ENCODE data around the gene GALNT17. TPM values are rescaled to one million over a fixed set of nuclear protein-coding genes. Genes with fewer than 3 reads are reported as not detected.

Gene GALNT17
- polyA plus RNA-seq, 1 experiment = not detected

GRCh38 chr7:71521506-71521905, 389.6 kb downstream of the GALNT17 start:
- H3K27me3 ChIP-seq (ENCODE audit: control insufficient read depth, insufficient read depth, low read length) = no peaks in the 10 kb centered on the region
- H3K4me3 ChIP-seq (ENCODE audit: low read depth, low read length) = no peak overlapping the region
- peaks cover 41% of the 10 kb centered on the region for H3K9me3 ChIP-seq (ENCODE audit: control insufficient read depth, insufficient read depth, low read length)
- ChIA-PET CTCF (no interaction called here), POLR2A (no interaction called here)
- H3K27ac ChIP-seq (ENCODE audit: low read depth, low read length) = no peak overlapping the region
- TF ChIP-seq, protein P1, sequence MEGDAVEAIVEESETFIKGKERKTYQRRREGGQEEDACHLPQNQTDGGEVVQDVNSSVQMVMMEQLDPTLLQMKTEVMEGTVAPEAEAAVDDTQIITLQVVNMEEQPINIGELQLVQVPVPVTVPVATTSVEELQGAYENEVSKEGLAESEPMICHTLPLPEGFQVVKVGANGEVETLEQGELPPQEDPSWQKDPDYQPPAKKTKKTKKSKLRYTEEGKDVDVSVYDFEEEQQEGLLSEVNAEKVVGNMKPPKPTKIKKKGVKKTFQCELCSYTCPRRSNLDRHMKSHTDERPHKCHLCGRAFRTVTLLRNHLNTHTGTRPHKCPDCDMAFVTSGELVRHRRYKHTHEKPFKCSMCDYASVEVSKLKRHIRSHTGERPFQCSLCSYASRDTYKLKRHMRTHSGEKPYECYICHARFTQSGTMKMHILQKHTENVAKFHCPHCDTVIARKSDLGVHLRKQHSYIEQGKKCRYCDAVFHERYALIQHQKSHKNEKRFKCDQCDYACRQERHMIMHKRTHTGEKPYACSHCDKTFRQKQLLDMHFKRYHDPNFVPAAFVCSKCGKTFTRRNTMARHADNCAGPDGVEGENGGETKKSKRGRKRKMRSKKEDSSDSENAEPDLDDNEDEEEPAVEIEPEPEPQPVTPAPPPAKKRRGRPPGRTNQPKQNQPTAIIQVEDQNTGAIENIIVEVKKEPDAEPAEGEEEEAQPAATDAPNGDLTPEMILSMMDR (IDR thresholded peaks at IDR 0.05; ENCODE audit: low read depth, low read length) = no peak
- DNase-seq (ENCODE audit: low read depth, low spot score) = no peak

DNA sequence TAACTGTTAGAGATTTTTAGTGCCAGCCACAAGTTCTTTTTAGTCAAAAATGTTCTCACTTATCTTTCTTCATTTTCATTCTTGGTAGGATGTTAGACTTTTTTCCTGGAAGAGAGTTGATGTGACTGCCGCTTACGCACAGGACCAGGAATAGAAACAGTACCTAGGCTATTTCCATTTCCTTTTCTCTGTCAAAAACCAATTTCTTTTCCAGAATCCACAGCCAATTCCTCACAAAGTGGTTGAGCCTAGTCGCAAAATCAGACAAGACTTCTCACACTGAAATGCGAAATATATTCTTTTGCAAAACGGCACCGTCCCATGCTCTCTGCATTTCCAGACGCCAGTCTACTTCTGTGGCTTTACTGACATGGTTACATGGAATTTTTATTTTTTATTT, 394.2 kb downstream of the GALNT17 start:
- no peak for DNase-seq (ENCODE audit: low read depth, low spot score)
- no peak overlapping the region for H3K4me3 ChIP-seq (ENCODE audit: low read depth, low read length)
- H3K27me3 ChIP-seq (ENCODE audit: control insufficient read depth, insufficient read depth, low read length) = no peaks in the 10 kb centered on the region
- POLR2A ChIA-PET = no interaction called here
- TF ChIP-seq, protein P1 (IDR thresholded peaks at IDR 0.05; ENCODE audit: low read depth, low read length) = no peak
- no peak overlapping the region for H3K27ac ChIP-seq (ENCODE audit: low read depth, low read length)
- CTCF ChIA-PET = no interaction called here
- peaks cover 32% of the 10 kb centered on the region for H3K9me3 ChIP-seq (ENCODE audit: control insufficient read depth, insufficient read depth, low read length)

DNA sequence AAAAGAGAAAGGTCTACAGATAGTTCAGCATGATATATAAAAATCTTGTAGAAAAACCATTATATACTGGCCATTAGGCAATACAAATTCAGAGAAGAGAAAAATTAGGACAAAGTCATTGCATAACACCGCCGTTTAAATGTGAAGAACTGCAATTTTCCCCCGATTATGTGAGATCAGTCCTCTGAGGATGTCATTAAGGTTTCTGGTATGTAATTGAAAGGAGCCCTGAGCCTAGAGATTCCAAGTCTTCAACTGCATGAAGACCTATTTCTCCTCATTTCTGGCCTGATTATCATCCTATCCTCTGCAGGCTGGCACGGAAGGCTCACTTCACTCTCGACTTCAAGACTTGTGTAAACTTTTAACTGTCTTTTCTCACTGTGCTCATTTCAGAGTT, 395.3 kb downstream of the GALNT17 start:
- ChIA-PET POLR2A (no interaction called here), CTCF (no interaction called here)
- TF ChIP-seq, protein P1 (IDR thresholded peaks at IDR 0.05; ENCODE audit: low read depth, low read length) = no peak
- no peak overlapping the region for H3K27ac ChIP-seq (ENCODE audit: low read depth, low read length)
- peaks cover 32% of the 10 kb centered on the region for H3K9me3 ChIP-seq (ENCODE audit: control insufficient read depth, insufficient read depth, low read length)
- H3K4me3 ChIP-seq (ENCODE audit: low read depth, low read length) = no peak overlapping the region
- H3K27me3 ChIP-seq (ENCODE audit: control insufficient read depth, insufficient read depth, low read length) = no peaks in the 10 kb centered on the region
- no peak for DNase-seq (ENCODE audit: low read depth, low spot score)

- no peak for DNase-seq (ENCODE audit: low read depth, low spot score)
- peaks cover 16% of the 10 kb centered on the region for H3K9me3 ChIP-seq (ENCODE audit: control insufficient read depth, insufficient read depth, low read length)
- H3K27ac ChIP-seq (ENCODE audit: low read depth, low read length) = no peak overlapping the region
- ChIA-PET CTCF (no interaction called here), POLR2A (no interaction called here)
- TF ChIP-seq, protein P1 (IDR thresholded peaks at IDR 0.05; ENCODE audit: low read depth, low read length) = no peak
- H3K27me3 ChIP-seq (ENCODE audit: control insufficient read depth, insufficient read depth, low read length) = no peaks in the 10 kb centered on the region
- no peak overlapping the region for H3K4me3 ChIP-seq (ENCODE audit: low read depth, low read length)
These were observed 403.7 kb downstream of the GALNT17 start for GRCh38 chr7:71535616-71536015.

- peaks cover 21% of the 10 kb centered on the region for H3K9me3 ChIP-seq (ENCODE audit: control insufficient read depth, insufficient read depth, low read length)
- no peak for DNase-seq (ENCODE audit: low read depth, low spot score)
- POLR2A ChIA-PET = no interaction called here
These were observed 406.3 kb downstream of the GALNT17 start for GRCh38 chr7:71538210-71538609.

More at GRCh38 chr7:71538210-71538609, 406.3 kb downstream of the GALNT17 start:
- H3K27me3 ChIP-seq (ENCODE audit: control insufficient read depth, insufficient read depth, low read length) = no peaks in the 10 kb centered on the region
- CTCF ChIA-PET = no interaction called here
- no peak overlapping the region for H3K4me3 ChIP-seq (ENCODE audit: low read depth, low read length)
- H3K27ac ChIP-seq (ENCODE audit: low read depth, low read length) = no peak overlapping the region
- TF ChIP-seq, protein P1 (IDR thresholded peaks at IDR 0.05; ENCODE audit: low read depth, low read length) = no peak

Data from AG04450 (cell line).